CD4-positive, alpha-beta T cell treated with Interleukin-12 subunit alpha and Interleukin-12 subunit beta, for 1 hour (primary cell): ENCODE results near the gene SMIM23.
"Not testable (repeated sequence)": the region's sequence is repeated elsewhere in the genome, so short reads cannot be mapped to it uniquely, and the experiment has no call there.

ENCODE experiments used
- DNase-seq: peaks from one replicate; pipeline ENCODE4 v3.0.0-alpha.2; 2020

Gene SMIM23

GRCh38 chr5:171774418-171774817 lies 11.2 kb upstream of the SMIM23 start:
- no peak for DNase-seq

DNA sequence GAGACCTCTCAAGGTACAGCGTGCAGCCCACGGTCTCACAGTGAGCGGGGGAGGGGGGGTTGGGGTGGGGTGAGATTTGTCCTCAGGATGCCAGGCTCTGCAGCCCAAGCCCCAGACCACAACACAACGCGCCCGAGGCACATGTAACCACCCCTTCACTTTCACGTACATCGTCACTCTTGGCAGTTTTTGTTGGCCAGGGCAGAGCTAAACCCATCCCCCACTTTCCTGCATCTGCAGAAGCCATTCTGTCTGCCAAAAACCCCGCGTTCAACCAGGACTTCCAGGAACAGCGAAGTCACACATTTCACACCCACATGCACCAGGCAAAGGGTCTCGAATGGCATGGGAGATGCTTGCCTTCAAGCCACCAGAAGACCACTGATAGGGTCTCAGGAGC lies 9.4 kb upstream of the SMIM23 start:
- no peak for DNase-seq

GRCh38 chr5:171776770-171777759 lies 8.6 kb upstream of the SMIM23 start:
- DNase-seq = no peak

DNA sequence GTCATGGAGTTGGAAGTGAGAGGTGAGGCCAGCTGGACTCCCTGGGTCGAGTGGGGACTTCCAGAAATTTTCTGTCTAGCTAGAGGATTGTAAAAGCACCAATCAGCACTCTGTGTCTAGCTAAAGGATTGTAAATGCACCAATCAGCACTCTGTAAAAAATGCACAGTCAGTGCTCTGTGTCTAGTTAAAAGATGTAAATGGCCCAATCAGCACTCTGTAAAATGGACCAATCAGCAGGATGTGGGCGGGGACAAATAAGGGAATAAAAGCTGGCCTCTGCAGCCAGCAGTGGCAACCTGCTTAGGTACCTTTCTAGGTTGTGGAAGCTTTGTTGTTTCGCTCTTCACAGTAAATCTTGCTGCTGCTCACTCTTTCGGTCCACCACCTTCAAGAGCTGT lies 3.9 kb upstream of the SMIM23 start:
- DNase-seq = not testable (repeated sequence)

DNA sequence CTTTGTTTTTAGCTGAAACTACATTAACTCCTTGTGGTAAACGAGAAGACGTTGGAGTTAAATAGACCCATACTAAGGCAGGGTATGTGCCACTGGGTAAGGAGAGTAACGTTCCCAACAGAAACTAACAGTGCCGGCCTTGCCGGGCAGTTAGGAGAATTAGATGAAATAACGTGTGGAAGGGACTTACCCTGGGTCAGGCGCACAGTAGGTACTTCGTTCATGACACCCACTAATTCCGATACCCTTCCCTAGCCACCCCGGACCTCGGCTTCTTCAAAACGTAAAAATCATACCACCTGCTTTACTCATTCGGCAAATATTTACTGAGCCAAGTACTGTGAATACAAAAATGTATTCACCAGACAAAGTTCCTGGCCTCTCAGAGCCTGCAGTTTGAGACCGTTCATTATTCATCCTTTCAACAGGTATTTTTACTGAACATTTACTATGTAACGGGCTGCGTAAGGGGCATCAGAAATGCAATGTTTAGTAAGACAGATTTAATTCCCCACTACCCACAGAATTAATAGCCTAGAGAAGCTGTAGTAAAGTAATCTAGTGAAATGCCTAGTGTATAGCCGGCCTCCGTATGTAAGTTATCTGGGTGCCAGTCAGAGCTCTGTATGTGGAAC lies 3.2 kb upstream of the SMIM23 start:
- no peak for DNase-seq

DNA sequence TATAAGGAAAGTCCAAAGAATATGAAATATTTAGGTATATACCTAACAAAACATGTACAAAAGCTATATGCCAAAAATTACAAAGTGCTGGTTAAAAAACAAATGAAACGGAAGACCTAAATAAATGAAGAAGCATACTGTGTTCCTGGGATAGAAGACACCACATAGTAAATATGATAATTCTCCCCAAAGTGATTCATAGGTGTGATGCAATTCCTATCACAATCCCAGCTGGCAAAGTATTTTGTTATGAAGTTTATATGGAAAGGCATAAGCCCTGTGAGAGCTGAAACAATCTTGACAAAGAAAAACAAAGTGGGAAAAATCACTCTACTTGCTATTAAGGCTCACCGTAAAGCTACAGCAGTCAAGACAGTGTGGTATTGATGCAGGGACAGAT lies 2.6 kb upstream of the SMIM23 start:
- DNase-seq = no peak

DNA sequence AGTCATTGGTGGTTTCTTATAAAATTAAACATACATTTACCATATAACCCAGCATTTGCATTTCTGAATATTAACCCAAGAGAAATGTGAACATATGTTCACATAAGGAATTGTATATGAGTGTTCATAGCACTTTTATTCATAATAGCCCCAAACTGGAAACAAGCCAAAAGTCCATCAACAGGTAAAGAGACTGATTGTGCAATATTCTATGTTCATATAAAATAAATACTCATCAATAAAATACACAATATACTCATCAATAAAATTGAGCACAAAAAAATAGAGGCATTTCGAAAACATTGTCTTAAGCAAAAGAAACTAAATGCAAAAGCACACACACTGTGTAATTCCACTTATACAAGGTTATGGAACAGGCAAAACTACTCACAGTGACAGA lies 3.7 kb downstream of the SMIM23 start:
- no peak for DNase-seq

GRCh38 chr5:171790408-171790807 lies 4.8 kb downstream of the SMIM23 start:
- DNase-seq = no peak

DNA sequence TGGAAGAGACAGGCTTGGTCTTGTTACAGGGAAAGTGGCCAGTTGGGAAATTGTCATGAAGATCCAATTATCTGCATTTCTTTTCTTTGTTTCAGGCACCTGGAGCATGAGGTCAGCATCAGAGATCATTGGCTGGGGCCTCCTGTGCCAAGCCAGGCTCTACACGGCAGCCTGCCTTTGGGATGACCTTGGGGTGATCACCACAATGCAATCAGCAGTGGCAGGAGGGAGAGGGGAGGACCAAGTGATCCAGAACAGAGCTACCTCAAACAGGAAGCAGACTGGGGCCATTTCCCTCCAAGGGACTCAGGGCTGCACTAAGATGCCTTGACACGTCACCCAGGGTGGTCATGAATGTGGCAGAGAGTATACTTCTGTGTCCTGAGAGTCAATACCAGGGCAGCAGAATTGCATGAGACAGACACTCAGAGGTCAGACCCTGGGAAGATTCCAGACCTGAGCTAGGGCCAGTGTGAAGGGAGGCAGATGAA lies 8.9 kb downstream of the SMIM23 start:
- no peak for DNase-seq

DNA sequence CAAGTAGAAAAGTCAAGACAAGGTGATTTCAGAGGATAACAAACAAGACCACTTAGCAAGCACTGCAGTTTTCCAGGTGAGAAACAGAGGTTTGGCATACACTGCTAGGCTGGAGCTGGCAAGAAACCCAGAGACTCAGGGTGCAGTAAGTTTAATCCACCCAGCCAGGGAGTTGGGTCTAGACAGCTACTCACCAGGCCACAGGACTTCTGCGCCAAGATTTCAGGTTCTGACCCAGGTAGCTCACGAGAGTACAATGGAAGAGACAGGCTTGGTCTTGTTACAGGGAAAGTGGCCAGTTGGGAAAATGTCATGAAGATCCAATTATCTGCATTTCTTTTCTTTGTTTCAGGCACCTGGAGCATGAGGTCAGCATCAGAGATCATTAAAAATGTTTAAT lies 9.8 kb downstream of the SMIM23 start:
- DNase-seq = no peak

DNA sequence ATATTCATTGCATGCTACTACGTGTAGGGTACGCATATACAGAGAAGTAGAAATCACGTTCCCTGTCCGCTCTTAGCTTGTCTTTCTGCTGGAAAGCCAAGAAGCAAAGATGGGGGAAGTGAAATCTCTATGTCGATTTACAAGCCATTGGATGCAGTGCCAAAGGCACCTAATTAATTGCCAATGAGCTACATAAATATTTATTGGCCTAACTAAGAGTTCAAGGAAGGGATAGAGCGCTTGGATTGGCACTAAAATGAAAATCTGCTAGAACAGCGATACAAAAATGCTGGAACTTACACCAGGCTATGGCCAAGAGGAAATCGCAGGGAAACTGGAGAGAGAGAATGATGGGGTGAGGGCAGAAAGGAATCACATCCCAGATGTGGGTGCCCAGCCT lies 10.8 kb downstream of the SMIM23 start:
- no peak for DNase-seq

- DNase-seq = no peak
Measured at GRCh38 chr5:171797543-171797942, 11.9 kb downstream of the SMIM23 start.

DNA sequence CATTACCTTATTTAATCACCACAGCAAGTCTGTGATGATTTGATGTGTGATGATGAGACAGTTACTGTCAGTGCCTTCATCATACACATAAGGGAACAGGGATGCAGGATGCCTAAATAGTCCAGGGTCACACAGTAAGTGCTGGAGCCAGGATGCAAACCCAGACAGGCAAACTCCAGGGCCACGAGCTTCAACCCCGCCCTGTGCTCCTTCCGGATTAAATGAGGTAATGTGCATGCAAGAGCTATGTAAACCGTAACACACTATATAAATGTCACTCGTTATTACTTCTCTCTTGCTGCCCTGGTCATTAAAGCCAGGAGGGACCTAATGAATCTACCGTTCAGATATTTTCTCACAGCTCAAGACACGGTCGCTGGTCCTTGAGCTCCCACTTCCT lies 12.8 kb downstream of the SMIM23 start:
- DNase-seq = no peak

DNA sequence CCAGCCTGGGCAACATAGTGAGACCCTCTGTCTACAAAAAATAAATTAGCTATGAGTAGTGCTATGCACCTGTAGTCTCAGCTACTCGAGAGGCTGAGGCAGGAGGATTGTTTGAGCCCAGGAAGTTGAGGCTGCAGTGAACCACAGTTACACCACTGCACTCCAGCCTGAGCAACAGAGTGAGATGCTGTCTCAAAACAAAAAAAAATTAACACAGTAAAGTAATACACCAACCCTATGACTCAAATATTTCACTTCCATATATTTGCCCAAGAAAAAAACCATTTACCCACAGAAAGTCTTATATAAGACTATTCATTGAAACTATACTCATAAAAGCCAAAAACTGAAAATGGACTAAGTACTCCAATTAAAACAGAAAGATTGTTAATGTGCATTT lies 16.2 kb downstream of the SMIM23 start:
- DNase-seq = no peak

DNA sequence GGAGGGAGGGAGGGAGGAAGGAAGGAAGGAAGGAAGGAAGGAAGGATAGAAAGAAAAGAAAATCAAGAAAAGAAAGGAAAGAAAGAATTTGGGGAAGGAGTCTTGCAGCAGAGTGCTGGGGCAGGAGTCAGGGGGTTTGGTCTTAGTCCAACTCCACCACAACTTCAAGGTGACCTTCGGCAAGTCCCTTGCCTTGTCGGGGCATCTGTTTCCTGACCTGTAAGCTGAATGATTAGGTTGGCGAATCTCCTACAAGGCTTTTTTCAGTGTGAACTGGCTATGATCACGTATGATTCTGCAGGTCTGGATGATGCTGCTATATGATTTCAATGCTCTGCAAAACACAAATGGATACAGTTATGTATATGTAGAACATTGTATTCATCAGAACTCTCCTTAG lies 20.1 kb downstream of the SMIM23 start:
- no peak for DNase-seq

- DNase-seq = no peak
Measured at GRCh38 chr5:171806976-171807747, 21.5 kb downstream of the SMIM23 start.

GRCh38 chr5:171808453-171808852 lies 22.8 kb downstream of the SMIM23 start:
- DNase-seq = no peak

DNA sequence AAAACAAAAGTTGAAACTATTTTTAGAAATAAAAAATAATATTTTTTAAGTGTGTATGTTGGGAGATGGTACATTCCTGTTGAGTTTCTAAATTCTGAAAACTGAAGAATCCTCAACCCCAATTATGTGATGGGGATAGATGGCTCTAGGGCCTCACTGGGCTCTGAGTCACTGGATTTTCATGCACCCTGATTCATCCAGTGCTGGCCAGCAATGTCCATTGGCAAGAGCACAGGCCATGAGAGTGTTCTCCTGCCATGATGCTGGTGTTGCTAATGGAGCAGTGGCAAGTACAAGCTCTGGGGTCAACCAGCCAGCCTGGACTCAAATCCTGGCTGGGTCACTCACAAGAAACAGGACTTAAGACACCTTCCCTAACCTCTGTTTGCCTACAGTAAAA lies 23.3 kb downstream of the SMIM23 start:
- DNase-seq = no peak

- no peak for DNase-seq
Measured at GRCh38 chr5:171810227-171810626, 24.6 kb downstream of the SMIM23 start.

DNA sequence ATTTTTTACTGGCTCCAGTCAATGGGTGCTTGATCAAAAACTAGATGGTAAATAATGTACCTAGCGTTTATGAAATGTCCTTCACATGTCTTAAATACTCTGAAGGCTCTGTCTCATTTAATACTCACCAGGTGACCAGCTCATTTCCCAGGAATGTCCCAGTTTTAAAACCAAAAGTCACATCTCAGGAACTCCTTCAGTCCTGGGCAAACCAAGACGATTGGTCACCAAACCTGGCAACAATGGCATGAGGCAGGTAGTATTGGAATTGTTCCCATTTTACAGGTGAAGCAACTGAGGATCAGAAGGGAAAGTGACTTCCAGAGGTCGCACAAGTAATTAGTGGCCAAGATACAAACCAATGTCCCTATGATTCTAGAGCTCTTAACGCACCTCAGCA lies 27.7 kb downstream of the SMIM23 start:
- no peak for DNase-seq

- no peak for DNase-seq
Measured at GRCh38 chr5:171813813-171814490, 28.3 kb downstream of the SMIM23 start.

- no peak for DNase-seq
Measured at GRCh38 chr5:171816666-171817065, 31.0 kb downstream of the SMIM23 start.

GRCh38 chr5:171820561-171820960 lies 34.9 kb downstream of the SMIM23 start:
- DNase-seq = no peak
